ENCODE results near the gene NCAPH2.
A peak's percentile ranks its signal among the peaks of the same experiment; 100 is the strongest.
"Not testable (repeated sequence)": the region's sequence is repeated elsewhere in the genome, so short reads cannot be mapped to it uniquely, and the experiment has no call there.

Gene NCAPH2

GRCh38 chr22:50535113-50535512, 27.1 kb downstream of the NCAPH2 start:
- no peak for DNase-seq (ENCODE audit: low read depth)
- TF ChIP-seq CTCF (IDR thresholded peaks at IDR 0.05; ENCODE audit: low read depth, low read length, missing control alignments) = no peak
- no peak overlapping the region; the same call in 1 of the 2 replicates for H3K4me3 ChIP-seq (ENCODE audit: low read depth, low read length)

GRCh38 chr22:50536226-50536625, 28.2 kb downstream of the NCAPH2 start:
- TF ChIP-seq CTCF (IDR thresholded peaks at IDR 0.05; ENCODE audit: low read depth, low read length, missing control alignments) = no peak
- H3K4me3 ChIP-seq (ENCODE audit: low read depth, low read length) = no peak overlapping the region
- DNase-seq (ENCODE audit: low read depth) = no peak

GRCh38 chr22:50537765-50538164, 29.7 kb downstream of the NCAPH2 start:
- no peak overlapping the region for H3K4me3 ChIP-seq (ENCODE audit: low read depth, low read length)
- TF ChIP-seq CTCF (IDR thresholded peaks at IDR 0.05; ENCODE audit: low read depth, low read length, missing control alignments) = no peak
- DNase-seq (ENCODE audit: low read depth) = no peak

GRCh38 chr22:50540381-50540780, 32.4 kb downstream of the NCAPH2 start:
- TF ChIP-seq CTCF (IDR thresholded peaks at IDR 0.05; ENCODE audit: low read depth, low read length, missing control alignments) = no peak
- no peak for DNase-seq (ENCODE audit: low read depth)
- H3K4me3 ChIP-seq (ENCODE audit: low read depth, low read length) = no peak overlapping the region

- peak overlapping the region; percentile 44 for H3K4me3 ChIP-seq (ENCODE audit: low read depth, low read length)
- DNase-seq (ENCODE audit: low read depth) = not testable (repeated sequence)
Measured at GRCh38 chr22:50541667-50542026, 33.6 kb downstream of the NCAPH2 start.

GRCh38 chr22:50542416-50542927, 34.4 kb downstream of the NCAPH2 start:
- H3K4me3 ChIP-seq (ENCODE audit: low read depth, low read length) = peak overlapping the region; percentile 44
- TF ChIP-seq CTCF (IDR thresholded peaks at IDR 0.05; ENCODE audit: low read depth, low read length, missing control alignments) = peak; percentile 37
- DNase-seq (ENCODE audit: low read depth) = peak; percentile 89

GRCh38 chr22:50544078-50544745, 36.2 kb downstream of the NCAPH2 start:
- TF ChIP-seq CTCF (IDR thresholded peaks at IDR 0.05; ENCODE audit: low read depth, low read length, missing control alignments) = peak; percentile 68
- DNase-seq (ENCODE audit: low read depth) = no peak
- H3K4me3 ChIP-seq (ENCODE audit: low read depth, low read length) = no peak overlapping the region
